Lung (tissue), 12 donors: Measurements from ENCODE around the gene PGRMC1. TPM values are rescaled to one million over a fixed set of nuclear protein-coding genes. Genes with fewer than 3 reads are reported as not detected.

Experiments used
- ATAC-seq: fragments of 200-7000 bp; cut with Tn5 transposase; one replicate; pipeline ENCODE4 v1.9.1; 2020; ENCODE audit warnings: moderate number of reproducible peaks; ENCODE audit not compliant: insufficient read depth, low FRiP score
- DNase-seq, 3 donors: peaks; one replicate each; pipeline ENCODE4 v3.0.0-alpha.2; 2013 to 2017
- H3K27ac ChIP-seq, 2 donors: one replicate each; pipeline ENCODE4 v1.5.1; 2013; ENCODE audit warnings: mild to moderate bottlenecking in 2 of 2, moderate library complexity in 2 of 2, control low read depth in 1 of 2, inconsistent platforms in 1 of 2, low read depth in 1 of 2, low read length in 1 of 2
- H3K27me3 ChIP-seq, 3 donors: one replicate each; pipeline ENCODE4 v1.5.1; 2013; ENCODE audit warnings: low read length in 2 of 3; ENCODE audit not compliant: control insufficient read depth in 3 of 3, insufficient read depth in 3 of 3
- H3K36me3 ChIP-seq, 4 donors: one replicate each; pipeline ENCODE4 v1.5.1; 2013; ENCODE audit warnings: low read length in 4 of 4, mild to moderate bottlenecking in 1 of 4, moderate library complexity in 1 of 4; ENCODE audit not compliant: control insufficient read depth in 4 of 4, insufficient read depth in 4 of 4
- H3K4me1 ChIP-seq, 5 donors: one replicate each; pipeline ENCODE4 v1.5.1; 2013; ENCODE audit warnings: low read length in 5 of 5, mild to moderate bottlenecking in 2 of 5, moderate library complexity in 1 of 5; ENCODE audit not compliant: control insufficient read depth in 5 of 5, insufficient read depth in 5 of 5
- H3K4me3 ChIP-seq: one replicate; pipeline ENCODE4 v1.5.1; 2013; ENCODE audit warnings: mild to moderate bottlenecking, control low read depth, moderate library complexity
- H3K9ac ChIP-seq, 2 donors: one replicate each; pipeline ENCODE4 v1.5.1; 2013; ENCODE audit warnings: low read length in 2 of 2, control low read depth in 1 of 2; ENCODE audit not compliant: insufficient read depth in 1 of 2
- H3K9me3 ChIP-seq, 4 donors: one replicate each; pipeline ENCODE4 v1.5.1; 2013; ENCODE audit warnings: low read length in 3 of 4, mild to moderate bottlenecking in 1 of 4, moderate library complexity in 1 of 4; ENCODE audit not compliant: control insufficient read depth in 4 of 4, insufficient read depth in 3 of 4
- WGBS, 2 donors: extraction: QIAGEN DNeasy Blood & Tissue Kit; methylation state at CpG; one replicate each; pipeline ENCODE4 v1.1.7; 2013; 5-methylcytosine and 5-hydroxymethylcytosine counted together
- polyA plus RNA-seq, 2 donors: library from polyadenylated mRNA; stranded (reverse); fragments of 200-250 nt; gene quantifications; one replicate each; pipeline ENCODE4 v1.2.1, GENCODE V29; 2013
- total RNA-seq, 2 donors: library from RNA; depleted of rRNA in 1 of 2; stranded (reverse); fragments of >200 nt in 1 of 2; gene quantifications; one replicate each; pipeline ENCODE4 v1.2.1, GENCODE V29; 2014 to 2021
- TF ChIP-seq, protein P1 (sequence below): IDR thresholded peaks from 2 replicates; pipeline ENCODE4 v1.5.1; 2012; ENCODE audit warnings: mild to moderate bottlenecking; ENCODE audit errors: control extremely low read depth, extremely low read depth
- donor health status: control.
- donor health status: control.
- donor health status: Bipolar disorder and iron deficiency.
- donor health status: healthy.
- donor health status: DM: yes; HTN: yes; CAD: no.

PGRMC1 gene
- total and polyA plus RNA-seq, 4 donors, result 59.1 to 142 (median 79.0) TPM

DNA sequence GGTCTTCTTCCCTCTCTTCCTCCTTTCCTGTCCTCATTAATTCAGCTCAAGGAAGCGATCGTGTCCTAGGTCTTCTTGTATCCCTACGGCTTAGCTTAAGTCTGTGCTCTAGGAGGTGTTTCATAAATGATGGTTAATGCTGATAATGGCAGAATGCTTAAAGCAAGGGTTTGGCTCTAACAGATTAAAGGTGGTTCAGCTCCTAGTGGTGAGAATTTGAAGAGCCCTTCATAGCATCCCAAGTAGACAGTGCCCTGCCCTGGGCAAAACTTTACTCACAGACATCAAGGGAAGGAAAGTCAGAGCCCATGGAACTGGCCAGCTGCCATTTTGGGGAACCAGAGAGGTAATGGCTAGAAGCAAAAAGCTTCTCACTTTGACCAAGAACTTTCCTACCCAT lies 47.0 kb upstream of the PGRMC1 start:
- no peak overlapping the region for H3K27ac ChIP-seq
- DNase-seq (no peak), ATAC-seq (no peak)
- 88 to 100% methylated on average over 3 of the region's 3 CpGs for WGBS, 2 donors
- TF ChIP-seq, protein P1, sequence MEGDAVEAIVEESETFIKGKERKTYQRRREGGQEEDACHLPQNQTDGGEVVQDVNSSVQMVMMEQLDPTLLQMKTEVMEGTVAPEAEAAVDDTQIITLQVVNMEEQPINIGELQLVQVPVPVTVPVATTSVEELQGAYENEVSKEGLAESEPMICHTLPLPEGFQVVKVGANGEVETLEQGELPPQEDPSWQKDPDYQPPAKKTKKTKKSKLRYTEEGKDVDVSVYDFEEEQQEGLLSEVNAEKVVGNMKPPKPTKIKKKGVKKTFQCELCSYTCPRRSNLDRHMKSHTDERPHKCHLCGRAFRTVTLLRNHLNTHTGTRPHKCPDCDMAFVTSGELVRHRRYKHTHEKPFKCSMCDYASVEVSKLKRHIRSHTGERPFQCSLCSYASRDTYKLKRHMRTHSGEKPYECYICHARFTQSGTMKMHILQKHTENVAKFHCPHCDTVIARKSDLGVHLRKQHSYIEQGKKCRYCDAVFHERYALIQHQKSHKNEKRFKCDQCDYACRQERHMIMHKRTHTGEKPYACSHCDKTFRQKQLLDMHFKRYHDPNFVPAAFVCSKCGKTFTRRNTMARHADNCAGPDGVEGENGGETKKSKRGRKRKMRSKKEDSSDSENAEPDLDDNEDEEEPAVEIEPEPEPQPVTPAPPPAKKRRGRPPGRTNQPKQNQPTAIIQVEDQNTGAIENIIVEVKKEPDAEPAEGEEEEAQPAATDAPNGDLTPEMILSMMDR, result no peak
- H3K9ac ChIP-seq, result no peak overlapping the region
- no peak overlapping the region for H3K4me3 ChIP-seq
- H3K36me3 ChIP-seq, result no peaks in the 10 kb centered on the region
- H3K9me3 ChIP-seq, result no peaks in the 10 kb centered on the region
- H3K27me3 ChIP-seq, result peaks cover 0 to 4% (median 0%) of the 10 kb centered on the region in 3 donors
- H3K4me1 ChIP-seq, result peaks cover 0 to 7% (median 0%) of the 10 kb centered on the region in 5 donors

DNA sequence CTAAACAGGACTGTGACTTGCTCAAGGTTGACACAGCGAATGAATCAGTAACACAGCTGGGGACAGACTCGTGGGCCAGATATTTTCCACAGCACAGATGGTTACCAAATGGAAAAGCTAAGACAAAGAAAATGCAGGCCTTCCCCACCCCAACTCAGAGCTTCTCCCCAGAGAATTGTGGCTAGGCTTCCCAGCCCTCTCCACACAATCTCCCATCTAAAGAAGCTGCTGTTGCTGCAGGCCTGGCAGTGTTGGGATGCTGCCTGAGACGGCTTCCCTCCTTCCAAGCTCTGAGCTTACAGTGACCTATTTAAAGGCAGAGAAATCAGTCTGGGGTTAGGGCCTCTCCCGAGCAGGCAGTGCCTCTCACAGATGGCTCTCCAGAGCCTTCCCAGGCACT lies 46.5 kb upstream of the PGRMC1 start:
- WGBS, 2 donors, result 66 to 80% methylated on average over 4 of the region's 4 CpGs

DNA sequence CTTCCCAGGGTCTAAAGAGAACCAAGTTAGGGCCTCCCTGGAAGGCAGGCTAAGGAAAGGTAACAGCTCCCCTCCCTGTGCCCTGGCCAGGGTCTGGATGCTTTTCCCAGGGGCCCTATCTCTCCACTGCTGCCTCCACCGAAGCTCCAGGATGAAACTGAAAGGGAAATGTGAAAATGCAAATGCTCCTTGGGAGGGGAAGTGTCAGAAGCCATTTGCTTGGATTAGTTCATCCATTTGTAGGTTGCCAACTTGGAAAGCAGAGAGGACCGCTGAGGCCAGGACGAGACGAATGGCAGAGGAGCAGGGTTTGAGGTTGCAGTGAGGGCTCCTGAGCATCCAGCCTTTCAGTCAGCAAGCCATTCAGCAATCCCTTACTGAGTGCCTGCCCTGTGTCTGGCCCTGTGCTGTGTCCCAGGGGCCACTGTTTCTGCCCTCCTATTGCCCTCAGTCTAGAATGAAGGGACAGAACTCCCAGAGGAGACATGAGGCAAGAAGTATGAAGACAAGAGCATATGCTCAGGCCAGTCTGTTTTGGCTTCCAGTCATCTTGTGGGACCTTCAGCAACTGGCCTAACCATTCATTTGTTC lies 45.9 kb upstream of the PGRMC1 start:
- Histone ChIP-seq H3K27me3 (peaks cover 0 to 4% (median 0%) of the 10 kb centered on the region in 3 donors), H3K9me3 (no peaks in the 10 kb centered on the region), H3K36me3 (no peaks in the 10 kb centered on the region), H3K4me1 (peaks cover 0 to 7% (median 0%) of the 10 kb centered on the region in 5 donors), H3K27ac (no peak overlapping the region), H3K4me3 (no peak overlapping the region), H3K9ac (no peak overlapping the region)
- WGBS, 2 donors, result 71 to 82% methylated on average over 3 to 4 of the region's 4 CpGs
- TF ChIP-seq, protein P1, result no peak
- DNase-seq, result peak in 2 of 3 donors; percentile 13 to 34
- no peak for ATAC-seq

More for the DNA sequence above, 46.5 kb upstream of the PGRMC1 start:
- H3K36me3 ChIP-seq, result no peaks in the 10 kb centered on the region
- no peaks in the 10 kb centered on the region for H3K9me3 ChIP-seq
- no peak overlapping the region for H3K9ac ChIP-seq
- TF ChIP-seq, protein P1, result no peak
- DNase-seq (peak in 2 of 3 donors; percentile 26 to 51), ATAC-seq (peak; percentile 10)
- no peak overlapping the region for H3K27ac ChIP-seq
- peaks cover 0 to 4% (median 0%) of the 10 kb centered on the region in 3 donors for H3K27me3 ChIP-seq
- H3K4me1 ChIP-seq, result peaks cover 0 to 7% (median 0%) of the 10 kb centered on the region in 5 donors
- H3K4me3 ChIP-seq, result no peak overlapping the region

DNA sequence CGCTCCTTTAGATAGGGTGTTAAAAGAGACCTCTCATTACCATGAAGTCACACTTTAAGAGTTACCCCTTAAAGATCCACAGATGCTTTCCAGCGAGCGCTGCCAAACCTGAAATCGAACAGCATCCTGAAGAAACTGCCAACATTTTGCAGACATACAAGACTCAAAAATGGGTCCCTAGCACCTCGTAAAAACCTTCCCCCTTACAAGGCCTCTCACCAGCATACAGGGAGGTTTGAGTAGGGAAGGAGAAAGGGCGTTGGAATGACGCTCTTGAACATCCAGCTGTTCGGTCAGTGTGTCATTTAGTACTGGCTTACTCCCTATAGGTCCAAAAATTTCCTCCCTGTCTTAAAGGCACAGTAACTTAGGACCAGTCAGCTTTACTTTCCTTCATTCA lies 45.3 kb upstream of the PGRMC1 start:
- ATAC-seq, result no peak
- Histone ChIP-seq H3K4me1 (peaks cover 0 to 7% (median 0%) of the 10 kb centered on the region in 5 donors), H3K36me3 (no peaks in the 10 kb centered on the region), H3K9me3 (no peaks in the 10 kb centered on the region), H3K9ac (no peak overlapping the region), H3K27ac (no peak overlapping the region), H3K4me3 (no peak overlapping the region), H3K27me3 (peaks cover 0 to 4% (median 0%) of the 10 kb centered on the region in 3 donors)
- DNase-seq, result peak; percentile 52 to 85 (median 77)
- TF ChIP-seq, protein P1, result no peak
- 59 to 81% methylated on average over 8 of the region's 8 CpGs for WGBS, 2 donors
